Mucosa of descending colon (tissue), 3 donors: Measurements from ENCODE around the gene SRCAP. TPM values are rescaled to one million over a fixed set of nuclear protein-coding genes. Genes with fewer than 3 reads are reported as not detected.
A peak's percentile ranks its signal among the peaks of the same experiment; 100 is the strongest.

Experiments
- ATAC-seq: fragments of 200-7000 bp; cut with Tn5 transposase; one replicate; pipeline ENCODE4 v1.9.1; 2020; ENCODE audit warnings: mild to moderate bottlenecking, moderate library complexity
- DNase-seq, 3 donors: peaks; one replicate each; pipeline ENCODE4 v3.0.0-alpha.2; 2020
- H3K36me3 ChIP-seq: fragments of 200-600 bp; one replicate; pipeline ENCODE4 v1.8.0; 2021; ENCODE audit warnings: low read depth, mild to moderate bottlenecking
- H3K4me1 ChIP-seq: fragments of 200-600 bp; one replicate; pipeline ENCODE4 v1.8.0; 2021; ENCODE audit warnings: low read depth, mild to moderate bottlenecking
- H3K4me3 ChIP-seq: fragments of 200-600 bp; one replicate; pipeline ENCODE4 v1.8.0; 2021; ENCODE audit warnings: mild to moderate bottlenecking
- H3K9me3 ChIP-seq: fragments of 200-600 bp; one replicate; pipeline ENCODE4 v1.8.0; 2021; ENCODE audit warnings: mild to moderate bottlenecking
- CTCF ChIP-seq: fragments of 200-600 bp; IDR thresholded peaks from one replicate; pipeline ENCODE4 v1.8.0; 2022; ENCODE audit warnings: antibody characterized with exemption, mild to moderate bottlenecking
- intact Hi-C, 2 donors: fragments of 100-400 bp; cut with DNase I in 1 of 2; cut with micrococcal nuclease in 1 of 2; formaldehyde crosslinking; loops; one replicate each; pipeline versions ENCODE4 v1.11.0 to v1.11.1; 2022; cut with DNase I, micrococcal nuclease
- total RNA-seq, 3 donors: library from RNA; stranded (reverse); fragmentation: NEBNext Ultra II Directional in 2 of 3; extraction: Animal tissue kit (Norgen Biotek cat#: 25700) in 2 of 3; gene quantifications; one replicate each; pipeline versions ENCODE4 v1.2.1 to v1.2.4, GENCODE V29; 2021 to 2023
- donor health status: DM: no; HTN: no; CAD: no; lungs with moderate emphysema.
- donor health status: DM: no; HTN: no; CAD: no.
- donor health status: DM: no; HTN: yes; CAD: no.

The SRCAP gene
- total RNA-seq, 3 donors from 2014 or later, result 64.8 to 88.9 (median 65.4) TPM

- H3K4me1 ChIP-seq, result peaks cover 20% of the 10 kb centered on the region
- ATAC-seq (no peak), DNase-seq (peak in 2 of 3 donors; percentile 29 to 57)
- H3K9me3 ChIP-seq, result no peaks in the 10 kb centered on the region
- H3K4me3 ChIP-seq, result peak overlapping the region; percentile 74
- TF ChIP-seq CTCF, result no peak
- H3K36me3 ChIP-seq, result peaks cover 10% of the 10 kb centered on the region
- intact Hi-C loops, result no loop called here
Observed at GRCh38 chr16:30760577-30761426, 61.8 kb downstream of the SRCAP start.

- Histone ChIP-seq H3K9me3 (no peaks in the 10 kb centered on the region), H3K4me3 (peak overlapping the region; percentile 74), H3K4me1 (peaks cover 20% of the 10 kb centered on the region), H3K36me3 (peaks cover 11% of the 10 kb centered on the region)
- DNase-seq, result peak in 2 of 3 donors; percentile 46 to 63
- ATAC-seq, result peak; percentile 42
- TF ChIP-seq CTCF, result no peak
- intact Hi-C loops, result no loop called here
Observed at GRCh38 chr16:30761427-30761927, 62.5 kb downstream of the SRCAP start.

GRCh38 chr16:30761928-30762902, 63.2 kb downstream of the SRCAP start, which contains the start of the genes CFAP119 and RNF40:
Gene CFAP119 (minus strand): TSS chr16:30762062. CDS start chr16:30761748, 314 bp downstream.
Gene RNF40 (plus strand): TSS chr16:30762322. CDS start chr16:30762546, 224 bp downstream.
- intact Hi-C loops, result no loop called here

GRCh38 chr16:30762991-30763725, 64.2 kb downstream of the SRCAP start:
- intact Hi-C loops, result no loop called here
- Histone ChIP-seq H3K36me3 (peaks cover 16% of the 10 kb centered on the region), H3K9me3 (no peaks in the 10 kb centered on the region), H3K4me1 (peaks cover 20% of the 10 kb centered on the region), H3K4me3 (no peak overlapping the region)
- TF ChIP-seq CTCF, result no peak
- no peak for ATAC-seq
- peak in 2 of 3 donors; percentile 22 to 34 for DNase-seq

More at GRCh38 chr16:30761928-30762902, 63.2 kb downstream of the SRCAP start, which contains the start of the genes CFAP119 and RNF40:
- Histone ChIP-seq H3K4me3 (peak within 1 kb of the TSS; percentile 74), H3K36me3 (peaks cover 11% of the 10 kb centered on the region), H3K4me1 (peaks cover 20% of the 10 kb centered on the region), H3K9me3 (no peaks in the 10 kb centered on the region)
- ATAC-seq (peak; percentile 96), DNase-seq (peak; percentile 96 to 97 (median 97))
- no peak for TF ChIP-seq CTCF
